Activated naive CD8-positive, alpha-beta T cell treated with anti-CD3 and anti-CD28 coated beads for 36 hours (primary cell): ENCODE measurements around the gene SFXN5. TPM values are rescaled to one million over a fixed set of nuclear protein-coding genes. Genes with fewer than 3 reads are reported as not detected.

ENCODE experiments used
- DNase-seq: peaks from one replicate; pipeline ENCODE4 v3.0.0; 2021
- H3K27ac Mint-ChIP-seq: one replicate; pipeline ENCODE4 v1.8.0; 2022; ENCODE audit warnings: mild to moderate bottlenecking, moderate library complexity, mixed read lengths
- H3K27me3 Mint-ChIP-seq: one replicate; pipeline ENCODE4 v1.8.0; 2022; ENCODE audit warnings: mild to moderate bottlenecking, mixed read lengths
- H3K36me3 Mint-ChIP-seq: one replicate; pipeline ENCODE4 v1.8.0; 2021; ENCODE audit warnings: mild to moderate bottlenecking, mixed read lengths
- H3K4me1 Mint-ChIP-seq: one replicate; pipeline ENCODE4 v1.8.0; 2021; ENCODE audit warnings: mixed read lengths
- H3K4me3 Mint-ChIP-seq: one replicate; pipeline ENCODE4 v1.8.0; 2022; ENCODE audit warnings: mild to moderate bottlenecking, moderate library complexity, mixed read lengths
- H3K9me3 Mint-ChIP-seq: one replicate; pipeline ENCODE4 v1.8.0; 2022; ENCODE audit warnings: mixed read lengths
- total RNA-seq, 2 experiments: library from RNA; stranded (reverse); gene quantifications; one replicate each; pipeline ENCODE4 v1.2.3, GENCODE V29; 2021

The SFXN5 gene
- total RNA-seq, 2 experiments from 2014 or later: 8.3 to 10.8 TPM

- Mint-ChIP-seq H3K27me3 (peaks cover 52% of the 10 kb centered on the region), H3K9me3 (no peaks in the 10 kb centered on the region), H3K4me3 (no peak overlapping the region), H3K27ac (no peak overlapping the region), H3K36me3 (peaks cover 4% of the 10 kb centered on the region), H3K4me1 (no peaks in the 10 kb centered on the region)
- DNase-seq: no peak
These were observed 177.0 kb downstream of the SFXN5 start for GRCh38 chr2:72894514-72894913.

- H3K4me1 Mint-ChIP-seq: peaks cover 2% of the 10 kb centered on the region
- peaks cover 49% of the 10 kb centered on the region for H3K27me3 Mint-ChIP-seq
- peak; percentile 52 for DNase-seq
- no peaks in the 10 kb centered on the region for H3K9me3 Mint-ChIP-seq
- H3K36me3 Mint-ChIP-seq: peaks cover 6% of the 10 kb centered on the region
- H3K4me3 Mint-ChIP-seq: no peak overlapping the region
- H3K27ac Mint-ChIP-seq: no peak overlapping the region
These were observed 177.8 kb downstream of the SFXN5 start for GRCh38 chr2:72893594-72894319.

GRCh38 chr2:72892506-72893173 lies 178.9 kb downstream of the SFXN5 start:
- H3K27me3 Mint-ChIP-seq: peaks cover 49% of the 10 kb centered on the region
- peaks cover 8% of the 10 kb centered on the region for H3K4me1 Mint-ChIP-seq
- peaks cover 6% of the 10 kb centered on the region for H3K36me3 Mint-ChIP-seq
- H3K27ac Mint-ChIP-seq: no peak overlapping the region
- no peak overlapping the region for H3K4me3 Mint-ChIP-seq
- peak; percentile 59 for DNase-seq
- no peaks in the 10 kb centered on the region for H3K9me3 Mint-ChIP-seq

Other genes starting within 250 kb of the SFXN5 start
- gene EXOC6B, start 245.7 kb downstream of the SFXN5 start, total RNA-seq: 1 to 10 TPM; 6.8 to 7.6 TPM
- gene SPR, start 184.3 kb downstream of the SFXN5 start, total RNA-seq: 10 to 100 TPM; 13.9 TPM
- not detected for gene EMX1, start 154.2 kb downstream of the SFXN5 start, total RNA-seq
- 1 to 10 TPM; 4.0 to 4.3 TPM for gene RAB11FIP5, start 41.2 kb upstream of the SFXN5 start, total RNA-seq
- not detected for gene NOTO, start 130.9 kb upstream of the SFXN5 start, total RNA-seq
- 10 to 100 TPM; 42.4 to 44.1 TPM for gene SMYD5, start 142.5 kb upstream of the SFXN5 start, total RNA-seq
- 10 to 100 TPM; 19.6 to 20.9 TPM for gene PRADC1, start 161.5 kb upstream of the SFXN5 start, total RNA-seq
- gene CCT7, start 162.6 kb upstream of the SFXN5 start, total RNA-seq: 100 to 1,000 TPM; 719 to 732 TPM
- gene FBXO41, start 212.8 kb upstream of the SFXN5 start, total RNA-seq: 10 to 100 TPM; 45.7 to 45.8 TPM
- gene EGR4, start 221.8 kb upstream of the SFXN5 start, total RNA-seq: under 1 TPM; 0.41 to 0.44 TPM